Epithelial cell of prostate (primary cell): ENCODE results near the gene PFDN5.
"Not testable (repeated sequence)": the region's sequence is repeated elsewhere in the genome, so short reads cannot be mapped to it uniquely, and the experiment has no call there.

ENCODE experiments used
- DNase-seq: peaks from one replicate; pipeline ENCODE4 v3.0.0-alpha.2; 2011; ENCODE audit warnings: low read depth, low spot score
- H3K27ac ChIP-seq: fragments of 450-650 bp; 2 replicates; pipeline ENCODE4 v1.5.1; 2017; ENCODE audit warnings: mild to moderate bottlenecking

The PFDN5 gene

DNA sequence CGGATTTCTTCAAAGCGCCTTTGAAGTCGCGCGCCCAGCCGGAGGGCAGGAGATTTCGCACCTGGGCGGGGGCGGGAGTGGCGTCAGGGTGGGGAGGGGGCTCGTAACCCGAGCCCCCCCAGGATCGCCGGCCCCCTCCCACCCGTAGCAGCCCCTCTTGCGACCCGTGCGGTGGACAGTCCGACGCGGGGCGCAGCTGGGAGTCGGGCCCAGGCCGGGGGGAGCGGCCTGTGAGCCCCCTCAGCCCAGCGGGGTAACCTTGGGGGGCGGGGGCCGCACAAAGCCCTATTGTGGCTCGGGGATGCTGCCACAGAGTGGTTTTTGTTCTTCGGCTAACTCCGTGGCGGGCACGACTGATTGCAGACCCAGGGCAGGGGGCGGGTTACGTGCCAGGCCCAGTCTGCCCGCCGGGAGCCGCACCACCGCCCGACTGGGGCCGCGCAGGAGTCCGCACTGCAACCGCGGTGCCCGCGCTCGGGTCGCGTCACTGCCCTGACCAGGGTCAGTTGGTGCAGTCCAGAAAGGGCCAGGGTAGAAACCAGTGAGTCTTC lies 30.2 kb downstream of the PFDN5 start:
- DNase-seq: no peak
- H3K27ac ChIP-seq: no peak overlapping the region

DNA sequence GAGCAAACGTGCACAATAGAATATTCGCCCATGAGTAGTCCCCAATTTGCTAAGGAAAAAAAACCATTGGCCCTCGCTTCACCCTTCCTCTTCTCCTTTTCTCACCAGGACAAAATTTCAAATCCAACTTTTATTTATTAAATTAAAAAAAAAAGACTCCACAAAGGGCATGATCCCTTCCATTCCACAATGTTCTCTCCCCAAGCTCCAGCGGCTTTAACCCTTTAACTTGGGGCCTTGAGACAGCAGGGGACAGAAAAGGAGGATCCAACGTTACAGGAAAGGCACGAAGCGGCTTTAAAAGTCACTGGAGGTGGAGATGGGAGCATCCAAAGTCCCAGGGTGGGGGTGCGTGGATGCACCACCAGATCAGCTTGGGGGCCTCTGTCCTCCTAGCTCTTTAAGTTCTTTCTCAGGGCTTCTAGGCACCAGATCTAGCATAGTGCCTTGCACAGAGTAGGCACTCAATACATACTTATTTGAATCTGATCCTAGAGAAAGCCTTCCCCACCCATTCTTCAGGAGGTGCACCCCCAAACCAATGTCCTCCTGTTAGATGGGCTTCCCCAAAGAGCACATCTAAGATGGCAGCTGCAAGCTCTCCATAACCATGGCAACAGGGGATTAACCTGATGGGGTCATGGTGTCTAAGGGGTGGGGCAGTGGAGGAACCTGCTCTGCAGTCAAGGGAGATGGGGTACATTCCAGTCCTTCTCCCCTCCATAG lies 31.3 kb downstream of the PFDN5 start:
- no peak overlapping the region for H3K27ac ChIP-seq
- DNase-seq: no peak

DNA sequence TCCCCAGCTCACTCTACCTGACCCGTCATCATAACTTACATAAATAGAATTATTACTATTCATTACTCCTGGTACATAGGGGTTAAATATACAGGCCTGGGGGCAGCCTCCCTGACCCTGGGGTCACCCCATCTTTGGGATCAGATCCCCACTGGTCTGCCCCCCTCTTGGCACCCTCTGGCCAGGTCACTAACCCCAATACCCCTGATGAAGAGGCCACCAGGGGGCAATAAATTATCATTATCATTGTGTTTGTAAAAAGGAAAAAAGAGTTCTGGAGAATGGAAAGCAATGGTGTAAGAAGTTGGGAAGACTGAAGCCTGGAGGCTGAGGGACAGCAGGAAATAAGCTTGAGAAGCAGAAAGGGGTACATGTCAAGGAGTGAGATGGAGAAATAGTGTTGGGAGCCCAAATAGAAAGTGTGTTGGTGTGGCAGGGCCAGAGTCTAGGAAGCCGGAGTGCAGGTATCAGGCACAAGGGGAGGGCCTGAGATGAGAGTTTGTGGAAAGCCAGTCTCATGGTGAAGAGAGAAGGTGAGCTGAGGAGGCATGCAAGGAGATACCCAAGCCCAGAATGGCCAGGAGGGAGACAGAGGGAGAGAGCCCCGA lies 32.2 kb downstream of the PFDN5 start:
- DNase-seq: no peak
- no peak overlapping the region for H3K27ac ChIP-seq

DNA sequence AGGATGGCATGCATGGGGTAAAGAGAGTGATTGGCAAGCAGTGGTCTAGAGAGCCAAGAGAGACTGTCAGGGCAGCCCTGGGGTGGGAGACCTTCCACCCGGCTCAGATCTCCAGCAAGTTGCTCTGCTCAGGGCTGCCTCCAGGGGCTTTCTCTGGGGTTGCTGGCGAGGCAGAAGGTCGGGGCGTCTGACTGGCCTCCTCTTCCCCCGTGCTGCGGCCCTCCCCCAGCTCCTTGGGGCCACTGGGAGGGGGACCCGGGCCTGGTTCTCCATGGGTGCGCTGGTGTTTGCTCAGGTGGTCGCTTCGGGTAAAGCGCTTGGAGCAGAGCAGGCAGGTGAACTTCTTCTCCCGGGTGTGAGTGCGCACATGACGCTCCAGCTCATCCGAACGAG lies 32.7 kb downstream of the PFDN5 start:
- DNase-seq: no peak
- H3K27ac ChIP-seq: no peak overlapping the region

DNA sequence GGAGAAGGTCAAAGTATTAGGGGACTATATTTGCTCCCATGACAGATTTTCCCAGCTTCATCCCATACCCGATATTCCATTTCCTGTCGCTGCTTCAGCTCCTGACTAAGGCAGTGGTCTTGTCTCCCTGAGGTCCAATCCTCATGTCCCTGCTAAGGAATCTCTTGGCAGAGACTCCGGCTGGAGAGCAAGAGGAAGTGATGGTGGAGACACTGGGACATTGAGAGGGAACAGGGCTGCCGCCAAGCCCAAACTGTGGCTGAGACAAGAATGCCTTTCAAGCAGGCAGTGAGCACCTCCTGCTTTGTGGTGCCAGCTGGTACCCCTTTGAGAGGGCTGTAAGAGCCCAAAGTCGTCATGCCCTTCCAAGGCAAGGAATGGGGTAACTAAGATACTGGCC lies 35.3 kb downstream of the PFDN5 start:
- DNase-seq: no peak
- H3K27ac ChIP-seq: no peak overlapping the region

DNA sequence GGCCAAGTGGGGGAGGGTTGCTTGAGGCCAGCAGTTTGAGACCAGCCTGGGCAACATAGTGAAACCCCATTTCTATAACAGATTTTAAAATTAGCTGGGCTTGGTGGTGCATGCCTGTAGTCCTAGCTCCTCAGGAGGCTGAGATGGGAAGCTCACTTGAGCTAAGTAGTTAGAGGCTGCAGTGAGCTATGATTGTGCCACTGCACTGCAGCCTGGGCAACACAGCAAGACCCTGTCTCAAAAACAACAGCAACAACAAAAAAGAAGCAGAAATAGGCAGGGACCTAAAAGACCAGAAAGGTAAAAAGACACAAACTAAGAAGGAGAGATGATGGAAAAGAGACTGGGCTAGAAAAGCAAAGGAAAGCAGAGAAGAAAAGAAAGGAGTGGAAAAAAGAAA lies 37.0 kb downstream of the PFDN5 start:
- not testable (repeated sequence) for DNase-seq, H3K27ac ChIP-seq

DNA sequence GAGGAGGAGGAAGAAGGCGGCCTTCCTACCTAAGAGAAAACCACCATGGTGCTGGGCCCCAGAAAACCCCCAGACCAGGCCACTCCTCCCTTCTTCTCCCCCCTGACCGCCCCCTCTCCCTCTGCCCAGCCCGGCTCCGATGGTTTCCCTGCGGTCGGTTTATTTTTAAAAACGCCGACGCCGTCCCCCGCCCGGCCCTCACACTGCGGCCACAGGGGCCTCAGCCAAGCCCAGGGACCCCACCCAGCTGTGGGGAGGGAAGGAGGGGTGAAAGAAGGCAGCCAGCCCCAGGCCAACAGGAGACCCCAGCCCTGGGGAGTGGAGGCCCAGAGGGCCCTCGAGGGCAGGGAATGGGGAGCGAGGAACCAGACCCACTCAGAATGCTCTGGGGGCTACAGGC lies 37.4 kb downstream of the PFDN5 start:
- no peak overlapping the region for H3K27ac ChIP-seq
- DNase-seq: no peak

DNA sequence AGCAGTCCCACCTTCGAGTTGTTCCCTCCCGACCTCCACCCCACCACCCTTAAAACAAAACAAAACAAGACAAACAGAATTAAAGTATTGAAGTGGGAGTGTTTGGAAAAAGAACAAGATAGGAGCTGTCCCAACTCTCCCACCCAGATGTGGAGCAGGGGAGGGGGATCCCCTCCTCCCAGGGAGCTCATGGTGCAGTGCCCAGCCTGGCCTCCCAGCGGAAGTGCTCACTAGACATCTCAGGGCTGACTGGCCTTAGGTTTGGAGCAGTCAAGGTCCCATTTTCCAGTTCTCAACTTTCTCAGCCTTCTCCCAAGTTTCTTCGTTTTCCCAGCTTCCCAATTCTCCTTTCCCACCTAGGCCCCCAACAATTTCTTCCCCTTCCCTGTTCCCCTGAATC lies 37.9 kb downstream of the PFDN5 start:
- H3K27ac ChIP-seq: no peak overlapping the region
- no peak for DNase-seq

DNA sequence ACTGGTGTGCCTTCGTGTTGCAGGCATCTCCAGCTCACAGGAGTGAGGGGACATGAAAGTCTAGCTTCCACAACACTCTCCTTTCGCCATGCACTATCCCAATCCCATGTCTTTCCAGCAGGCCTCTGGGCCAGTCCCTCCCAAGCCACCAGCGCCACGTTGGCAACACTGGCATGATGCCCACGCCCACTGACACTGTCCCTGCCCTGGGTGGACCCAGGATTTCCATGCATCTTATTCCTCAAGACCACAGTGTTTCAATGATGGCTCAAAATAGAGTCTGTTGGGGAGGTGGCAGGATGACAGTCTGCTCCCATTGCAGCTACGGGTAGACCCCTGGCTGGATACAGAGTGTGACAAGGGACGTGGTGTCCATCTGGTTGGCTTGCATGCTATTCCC lies 38.5 kb downstream of the PFDN5 start:
- H3K27ac ChIP-seq: no peak overlapping the region
- no peak for DNase-seq

DNA sequence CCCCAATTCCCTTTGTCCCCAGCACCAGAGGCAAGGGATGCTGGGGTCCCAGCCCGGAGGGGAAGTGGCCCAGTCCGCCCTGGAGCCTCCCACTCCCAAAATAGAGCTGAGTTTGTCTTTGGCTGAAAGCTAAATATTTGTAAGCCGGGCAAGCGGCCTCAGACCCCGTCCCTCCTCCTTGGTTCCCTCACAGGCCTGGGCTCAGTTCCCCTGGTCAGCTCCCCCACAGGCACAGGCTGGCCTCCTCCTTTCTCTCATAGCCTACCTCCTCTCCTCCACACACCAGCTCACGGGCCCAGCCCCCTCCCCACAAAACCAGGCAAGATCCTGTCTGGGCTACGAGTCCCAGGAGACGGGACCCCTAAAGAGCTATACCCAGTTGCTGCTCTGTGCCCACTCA lies 39.5 kb downstream of the PFDN5 start:
- DNase-seq: no peak

DNA sequence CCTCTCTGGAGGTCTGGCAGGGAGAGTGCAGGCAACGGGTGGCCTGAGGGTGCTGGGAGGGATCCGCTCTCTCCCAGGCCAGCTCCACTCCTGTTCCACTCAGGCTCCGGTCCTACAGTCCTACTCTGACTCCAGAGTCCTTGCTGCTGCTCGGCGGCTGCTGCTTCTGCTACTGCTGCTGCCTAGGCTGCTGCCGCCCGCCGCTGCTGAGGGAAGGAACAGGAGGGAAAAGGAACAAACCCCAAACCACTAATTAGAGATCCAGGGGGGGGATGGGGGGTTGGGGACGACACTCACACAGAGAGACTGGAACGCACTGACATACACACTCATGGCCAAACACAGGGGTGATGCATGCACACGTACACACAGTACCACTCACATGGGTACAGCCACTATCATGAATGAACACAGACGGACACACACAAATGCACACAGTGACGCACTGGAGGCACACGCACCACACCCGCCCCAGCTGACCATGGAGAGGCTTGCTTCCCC lies 40.9 kb downstream of the PFDN5 start, which contains the start of gene SP7:
SP7 (minus strand) TSS at position 174 of the 501 bp plus-strand sequence. CDS start 708 bp downstream, outside the sequence.
- no peak for DNase-seq
- H3K27ac ChIP-seq: no peak within 1 kb of the TSS

More for the DNA sequence above, 39.5 kb downstream of the PFDN5 start:
- no peak overlapping the region for H3K27ac ChIP-seq

DNA sequence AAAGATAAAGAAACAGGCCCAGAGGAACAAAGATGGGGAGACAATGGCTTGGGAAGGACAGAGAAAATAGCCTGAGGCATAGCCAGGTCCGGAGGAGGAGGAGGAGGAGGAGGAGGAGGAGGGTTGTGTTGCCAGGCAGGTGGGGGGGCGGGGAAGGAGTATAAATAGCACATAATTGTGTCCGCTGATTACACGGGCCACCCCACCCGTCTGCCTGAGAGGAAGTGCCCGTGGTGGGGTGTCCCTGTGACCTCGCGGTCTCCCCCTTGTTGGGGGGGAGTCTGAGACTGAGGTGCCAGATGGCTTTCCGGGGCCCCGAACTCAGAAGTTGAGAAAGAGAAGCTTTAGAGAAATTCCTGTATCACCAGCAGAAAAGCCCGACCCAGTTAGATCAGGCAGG lies 42.7 kb downstream of the PFDN5 start:
- DNase-seq: no peak
- H3K27ac ChIP-seq: no peak overlapping the region

DNA sequence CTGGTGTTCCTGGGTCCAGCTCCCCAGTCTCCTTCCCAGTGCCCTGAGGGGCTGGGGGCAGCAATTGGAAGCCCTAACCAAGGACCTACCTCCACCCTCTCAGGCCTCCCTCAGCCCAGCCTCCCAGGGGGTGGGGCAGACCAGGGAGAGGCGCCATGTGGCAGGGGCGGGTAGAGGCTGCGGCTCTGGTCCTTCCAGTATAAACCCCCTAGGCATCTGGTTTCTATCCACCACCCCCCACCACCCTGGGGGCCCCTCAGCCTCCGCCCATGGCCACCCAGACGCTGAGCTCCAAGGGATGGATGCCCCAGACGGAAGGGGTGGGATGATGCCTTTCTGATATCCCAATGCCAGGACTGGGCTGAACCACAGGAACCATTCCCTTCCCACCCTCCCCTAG lies 43.6 kb downstream of the PFDN5 start:
- DNase-seq: no peak
- H3K27ac ChIP-seq: no peak overlapping the region

DNA sequence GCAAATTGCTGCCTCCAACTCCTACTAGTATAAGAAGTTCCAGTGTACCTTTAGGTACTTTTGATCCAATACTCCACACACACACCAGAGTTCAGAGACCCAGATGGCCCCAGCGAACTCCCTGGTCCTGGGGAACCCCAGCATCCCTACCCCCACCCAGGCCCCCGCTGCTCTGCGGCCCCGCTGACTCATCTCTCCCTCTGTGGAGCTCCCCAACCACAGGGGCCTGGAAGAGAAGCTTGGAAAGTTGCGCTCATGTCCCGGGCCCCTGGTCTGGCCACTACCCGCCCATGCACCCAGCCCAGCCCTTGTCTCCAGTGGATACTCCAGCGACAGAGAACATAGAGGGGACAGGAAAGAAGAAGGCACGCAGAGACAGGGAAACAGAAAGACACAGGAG lies 45.1 kb downstream of the PFDN5 start:
- DNase-seq: no peak
- H3K27ac ChIP-seq: no peak overlapping the region

DNA sequence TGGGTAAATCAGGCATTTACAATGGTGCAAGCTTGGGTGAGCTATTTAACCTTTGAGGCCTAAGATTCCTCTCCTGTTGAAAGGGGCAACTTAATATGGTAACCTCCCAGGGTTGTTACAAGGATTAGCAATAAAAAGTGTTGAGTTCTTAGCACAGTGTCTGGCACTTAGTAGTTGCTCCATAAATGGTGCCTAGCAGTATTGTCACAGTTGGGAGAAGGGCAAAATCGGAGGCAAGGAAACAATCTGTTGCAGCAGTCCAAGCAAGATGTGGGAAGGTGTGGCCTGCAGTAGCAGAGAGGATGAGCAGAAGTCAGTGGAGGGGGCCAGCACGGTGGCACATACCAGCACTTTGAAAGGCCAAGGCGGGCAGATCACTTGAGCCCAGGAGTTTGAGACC lies 48.1 kb downstream of the PFDN5 start:
- H3K27ac ChIP-seq: no peak overlapping the region
- DNase-seq: no peak

DNA sequence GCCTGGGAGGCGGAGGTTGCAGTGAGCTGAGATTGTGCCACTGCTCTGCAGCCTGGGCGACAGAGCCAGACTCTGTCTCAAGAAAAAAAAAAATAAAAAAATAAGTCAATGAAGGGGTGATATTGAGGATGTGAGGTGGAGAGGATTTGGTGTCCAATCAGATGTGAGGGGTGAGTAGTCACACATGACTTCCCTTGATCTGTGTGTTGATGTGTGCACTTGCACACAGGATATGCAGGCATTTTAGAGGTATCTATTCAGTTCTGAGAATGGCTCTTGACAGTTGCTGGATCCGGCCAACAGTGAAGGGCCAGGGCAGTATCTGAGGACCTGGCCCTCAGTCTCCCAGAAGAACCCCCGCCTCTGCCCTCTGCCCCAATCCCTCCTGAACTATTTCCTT lies 48.6 kb downstream of the PFDN5 start:
- no peak for DNase-seq
- H3K27ac ChIP-seq: no peak overlapping the region

DNA sequence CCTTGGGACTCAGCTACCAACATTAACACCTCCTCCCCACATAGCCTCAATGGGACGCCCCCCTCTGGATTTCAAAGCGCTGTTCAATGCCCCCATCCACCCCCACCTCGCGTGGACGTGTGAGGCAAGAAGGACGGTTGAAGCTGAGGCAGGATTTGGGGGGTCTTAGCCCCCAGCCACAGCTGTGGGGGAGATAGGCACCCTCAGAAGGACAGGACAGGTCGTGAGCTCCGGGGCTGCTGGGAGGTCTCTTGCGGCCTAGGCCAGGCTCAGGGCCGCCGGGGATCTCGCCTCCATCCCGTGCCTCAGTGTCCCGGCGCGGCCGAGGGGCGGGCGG lies 49.1 kb downstream of the PFDN5 start:
- DNase-seq: no peak
- no peak overlapping the region for H3K27ac ChIP-seq

DNA sequence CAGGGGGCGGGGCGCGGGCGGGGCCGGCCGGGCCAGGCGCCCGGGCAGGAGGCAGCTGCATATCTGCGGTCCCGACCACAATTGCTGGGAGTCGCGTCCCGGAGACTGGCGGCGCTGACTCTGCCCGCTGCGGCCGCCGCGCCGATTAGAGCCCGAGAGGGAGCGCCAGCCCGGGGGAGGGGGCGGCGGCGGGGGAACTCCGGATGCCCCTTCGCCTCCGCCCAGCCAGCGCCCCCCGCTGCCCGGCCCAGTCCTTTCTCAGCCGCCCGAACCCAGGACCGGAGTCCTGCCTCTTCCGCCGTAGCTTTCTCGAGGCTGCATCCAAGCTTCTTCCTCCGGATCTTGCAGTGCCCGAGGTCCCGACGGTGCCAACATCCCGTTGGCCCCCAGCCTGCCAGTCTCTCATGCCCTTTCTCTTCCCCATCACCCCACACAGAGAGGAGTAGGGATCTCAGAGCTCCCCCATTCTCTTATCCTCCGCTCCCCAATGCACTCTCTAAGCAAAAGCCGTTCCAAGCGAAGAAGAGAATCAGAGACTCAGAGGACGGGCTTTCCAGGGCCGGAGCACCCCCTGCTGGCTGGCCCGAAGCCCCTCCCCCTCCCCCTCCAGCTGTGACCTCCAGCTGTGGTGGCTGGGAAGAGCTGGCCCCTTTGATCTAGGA lies 49.6 kb downstream of the PFDN5 start:
- H3K27ac ChIP-seq: no peak overlapping the region
- no peak for DNase-seq

DNA sequence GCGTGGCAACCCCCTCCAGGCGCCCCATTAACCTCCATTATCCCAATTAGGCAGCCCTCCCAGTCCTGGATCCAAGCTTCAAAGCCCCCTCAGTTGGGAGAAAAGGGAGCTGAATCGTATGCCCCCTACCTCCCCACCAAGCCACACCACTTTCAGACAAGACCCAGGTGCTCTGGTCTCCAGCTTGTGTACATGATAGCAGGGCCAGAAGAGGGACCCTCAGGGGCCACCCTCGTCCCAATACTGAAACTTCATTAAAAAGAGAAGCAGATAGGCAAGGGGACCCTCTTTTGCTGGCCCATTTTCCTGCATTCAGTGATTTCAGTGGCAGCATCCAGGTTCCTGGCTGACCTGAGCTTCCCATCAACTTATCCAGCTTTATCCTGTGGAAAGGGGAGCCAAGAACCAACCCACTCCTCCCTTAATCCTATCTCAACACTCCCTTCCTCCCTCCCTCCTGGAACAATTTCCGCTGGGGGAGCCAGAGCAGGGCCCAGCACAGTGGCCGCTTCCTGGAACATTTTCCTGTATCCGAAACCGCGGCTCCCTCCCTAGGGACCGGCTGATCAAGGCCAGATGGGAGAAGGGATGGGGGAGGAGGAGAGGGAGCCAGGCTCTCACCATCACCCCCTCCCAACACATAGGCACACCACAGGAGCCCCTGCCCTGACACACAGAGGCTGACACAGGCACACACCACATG lies 50.3 kb downstream of the PFDN5 start:
- no peak overlapping the region for H3K27ac ChIP-seq

DNA sequence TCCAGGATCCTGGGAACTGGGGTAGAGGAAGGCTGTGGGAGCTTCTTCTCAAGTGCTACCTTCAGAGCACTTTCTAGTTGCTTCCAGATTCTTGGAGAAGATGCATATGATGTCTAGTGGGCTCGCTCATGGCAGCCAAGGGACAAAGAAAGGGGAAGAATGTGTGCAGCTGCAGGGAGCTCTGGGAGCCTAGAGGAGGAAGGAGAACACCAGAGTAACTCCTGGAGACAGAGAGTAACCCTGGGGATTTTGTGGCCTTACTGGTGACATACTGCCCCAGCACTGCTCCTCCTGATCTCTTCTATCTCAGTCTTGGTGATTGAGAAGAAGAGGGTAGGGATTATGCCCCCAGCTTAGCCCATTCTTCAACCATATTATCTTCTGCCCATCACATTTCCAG lies 51.1 kb downstream of the PFDN5 start:
- no peak overlapping the region for H3K27ac ChIP-seq
- no peak for DNase-seq

More for the DNA sequence above, 50.3 kb downstream of the PFDN5 start:
- DNase-seq: no peak

DNA sequence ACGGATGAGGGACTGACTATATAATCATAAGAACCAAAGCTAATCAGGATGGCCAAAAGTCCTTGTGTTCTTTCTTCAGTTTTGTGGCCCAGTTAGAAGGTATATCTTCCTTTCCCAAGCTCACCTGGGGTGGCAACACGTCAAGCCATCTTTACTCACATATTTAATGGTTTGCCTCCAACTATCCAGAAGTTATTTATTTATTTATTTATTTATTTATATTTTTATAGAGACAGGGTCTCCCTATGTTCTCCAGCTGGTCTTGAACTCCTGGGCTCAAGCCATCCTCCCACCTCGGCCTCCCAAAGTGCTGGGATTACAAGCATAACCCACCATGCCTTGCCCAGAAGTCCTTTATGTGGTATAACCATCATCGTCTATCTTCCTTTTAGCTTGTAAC lies 52.6 kb downstream of the PFDN5 start:
- no peak for DNase-seq

More for the DNA sequence above, 52.6 kb downstream of the PFDN5 start:
- H3K27ac ChIP-seq: peak overlapping the region; percentile 21
